ENCODE measurements around the gene LLCFC1. TPM values are rescaled to one million over a fixed set of nuclear protein-coding genes. Genes with fewer than 3 reads are reported as not detected.
"Not testable (repeated sequence)": the region's sequence is repeated elsewhere in the genome, so short reads cannot be mapped to it uniquely, and the experiment has no call there.

Gene LLCFC1
- total RNA-seq, 1 experiment from 2014 or later = not detected

DNA sequence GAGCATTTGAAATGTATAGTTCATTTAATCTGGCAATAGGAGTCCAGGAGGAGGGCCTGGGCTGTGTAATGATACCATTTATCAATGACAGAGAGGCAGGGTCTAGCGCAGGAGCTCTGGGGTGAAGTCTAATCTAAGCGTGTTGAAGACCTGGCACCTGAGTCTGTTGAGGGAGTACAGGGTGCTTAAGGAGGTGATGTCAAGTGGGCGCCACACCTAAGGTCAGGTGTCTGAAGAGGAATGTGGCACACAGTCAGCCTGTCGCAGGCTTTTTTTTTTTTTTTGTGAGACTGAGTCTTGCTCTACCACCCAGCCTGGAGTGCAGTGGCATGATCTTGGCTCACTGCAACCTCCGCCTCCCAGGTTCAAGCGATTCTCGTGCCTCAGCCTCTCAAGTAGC, 2.3 kb downstream of the LLCFC1 start:
- no peak for DNase-seq (ENCODE audit: low read depth)

GRCh38 chr7:142942746-142943145, 3.5 kb downstream of the LLCFC1 start:
- no peak for DNase-seq (ENCODE audit: low read depth)

- DNase-seq (ENCODE audit: low read depth) = no peak
Measured at GRCh38 chr7:142943706-142944268, 4.5 kb downstream of the LLCFC1 start.

- DNase-seq (ENCODE audit: low read depth) = no peak
Measured at GRCh38 chr7:142945001-142945400, 5.7 kb downstream of the LLCFC1 start.

GRCh38 chr7:142948603-142949002, 9.3 kb downstream of the LLCFC1 start:
- DNase-seq (ENCODE audit: low read depth) = no peak

- DNase-seq (ENCODE audit: low read depth) = no peak
Measured at GRCh38 chr7:142950235-142950634, 11.0 kb downstream of the LLCFC1 start.

- DNase-seq (ENCODE audit: low read depth) = no peak
Measured at GRCh38 chr7:142954680-142955268, 15.5 kb downstream of the LLCFC1 start.

DNA sequence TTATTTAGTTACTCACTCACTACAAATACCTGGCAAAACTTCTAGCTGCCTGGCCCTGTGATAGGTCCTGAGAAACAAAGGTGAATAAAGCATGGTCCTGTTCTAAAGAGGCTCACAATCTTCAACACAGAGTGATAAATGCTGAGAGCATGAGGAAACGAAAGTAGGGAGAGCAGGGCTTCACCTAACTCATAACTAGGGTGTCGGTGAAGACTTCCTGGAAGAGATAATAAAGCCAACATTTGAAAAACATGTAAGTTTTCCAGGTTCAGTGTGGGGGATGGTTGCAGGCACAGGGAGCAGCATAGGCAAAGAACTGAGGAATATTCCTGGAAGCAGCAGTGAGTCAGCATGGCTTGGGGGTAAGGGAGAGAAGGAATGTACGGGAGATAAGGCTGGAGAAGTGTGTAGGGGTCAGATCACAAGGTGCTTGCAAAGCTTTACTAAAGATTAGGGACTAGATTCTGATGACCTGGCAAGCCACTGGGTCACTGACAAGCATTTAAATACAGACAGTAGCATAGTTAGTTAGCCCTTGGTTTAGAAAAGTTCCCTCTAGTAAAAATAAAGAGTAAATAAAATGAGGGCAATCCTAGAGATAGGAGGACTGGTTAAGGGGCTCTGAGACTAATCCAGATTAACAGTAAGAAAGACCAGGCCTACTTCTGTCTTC, 17.8 kb downstream of the LLCFC1 start:
- no peak for DNase-seq (ENCODE audit: low read depth)

DNA sequence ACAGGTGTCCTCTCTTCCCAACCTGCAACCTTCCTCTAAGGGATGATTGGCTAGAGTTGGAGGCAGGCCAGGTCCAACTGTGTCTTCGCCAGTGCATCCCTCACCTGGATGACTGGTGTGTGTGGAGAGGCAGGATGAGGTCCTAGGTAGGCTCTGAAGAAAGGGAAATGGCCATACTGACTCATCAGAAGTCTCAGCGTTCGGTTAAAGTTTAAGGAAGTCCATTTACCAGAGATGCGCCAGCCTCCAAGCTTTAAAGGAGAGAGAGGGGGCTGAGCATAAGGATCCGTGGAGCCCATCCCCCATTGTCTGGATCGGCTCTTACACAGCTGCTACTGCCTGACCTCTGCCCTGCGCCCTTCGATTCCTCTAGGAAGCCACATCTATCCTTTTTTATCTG, 18.4 kb downstream of the LLCFC1 start:
- DNase-seq (ENCODE audit: low read depth) = no peak

GRCh38 chr7:142959202-142959601, 19.9 kb downstream of the LLCFC1 start:
- no peak for DNase-seq (ENCODE audit: low read depth)

DNA sequence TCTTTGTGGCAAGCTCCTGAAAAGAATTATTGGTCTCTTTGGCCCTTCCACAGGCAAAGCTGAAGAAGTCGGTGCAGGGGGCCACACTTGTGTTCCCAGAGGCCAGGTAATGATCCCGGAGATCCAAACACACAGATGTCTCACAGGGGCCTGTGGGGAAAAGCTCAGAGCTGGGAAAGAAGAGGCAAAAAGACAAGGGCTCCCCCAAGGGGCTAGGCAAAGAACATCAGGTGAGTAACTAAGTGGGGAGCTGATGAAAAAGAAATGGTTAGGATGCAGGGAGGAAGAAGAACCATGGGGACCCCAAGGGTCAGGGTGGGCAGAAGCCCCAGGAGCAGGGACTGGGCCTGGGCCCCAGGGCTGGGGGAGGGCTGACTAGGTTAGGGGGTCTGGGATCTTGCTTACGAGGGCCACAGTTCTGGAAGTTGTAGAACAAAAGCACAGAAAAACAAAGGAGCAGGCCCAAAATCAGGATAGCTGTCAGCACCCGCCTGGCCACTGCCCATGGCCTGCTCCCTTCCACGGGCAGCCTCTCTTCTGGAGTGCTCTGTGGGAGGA, 21.8 kb downstream of the LLCFC1 start:
- DNase-seq (ENCODE audit: low read depth) = no peak

DNA sequence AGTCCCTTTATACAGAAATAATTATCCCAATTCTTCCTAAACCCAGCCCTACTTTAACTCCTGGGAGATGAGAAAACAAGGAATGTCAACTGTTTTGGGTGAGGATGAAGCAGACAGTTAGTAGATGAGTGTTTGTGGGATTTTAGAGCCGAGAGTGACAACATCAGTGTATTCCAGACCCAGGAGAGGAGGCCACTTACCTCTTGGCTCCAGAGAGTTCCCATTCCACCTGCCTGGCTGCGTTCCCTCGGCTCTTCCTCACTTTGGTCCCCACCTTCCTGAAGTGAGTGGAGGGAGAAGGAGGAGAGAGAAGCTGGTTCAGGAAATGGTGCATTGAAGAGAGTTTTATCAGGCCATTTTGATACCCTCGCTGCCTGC, 22.3 kb downstream of the LLCFC1 start:
- DNase-seq (ENCODE audit: low read depth) = no peak

GRCh38 chr7:142961973-142962926, 23.0 kb downstream of the LLCFC1 start, which contains the start of gene KEL:
Gene KEL (minus strand): TSS chr7:142962363. CDS start chr7:142962206, 157 bp downstream.
- DNase-seq (ENCODE audit: low read depth) = no peak

DNA sequence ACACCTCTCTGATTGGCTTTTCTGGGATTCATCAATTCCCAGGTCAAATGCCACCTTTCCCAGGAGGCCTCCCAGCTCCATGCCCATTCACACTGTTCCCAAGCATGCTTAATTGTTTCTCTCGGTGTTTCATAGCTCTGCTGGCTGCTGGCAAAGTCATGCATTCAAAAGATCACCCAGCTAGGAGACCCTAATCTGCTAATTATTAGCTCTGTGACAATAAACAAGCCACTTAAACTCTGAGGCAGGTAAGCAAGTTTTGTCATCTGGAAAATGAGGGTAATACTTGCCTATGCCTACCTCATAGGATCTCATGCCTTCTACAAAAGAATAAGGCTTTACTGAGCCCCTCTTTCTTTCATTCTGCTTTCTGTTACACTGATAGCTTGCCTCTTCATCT, 23.7 kb downstream of the LLCFC1 start:
- no peak for DNase-seq (ENCODE audit: low read depth)

DNA sequence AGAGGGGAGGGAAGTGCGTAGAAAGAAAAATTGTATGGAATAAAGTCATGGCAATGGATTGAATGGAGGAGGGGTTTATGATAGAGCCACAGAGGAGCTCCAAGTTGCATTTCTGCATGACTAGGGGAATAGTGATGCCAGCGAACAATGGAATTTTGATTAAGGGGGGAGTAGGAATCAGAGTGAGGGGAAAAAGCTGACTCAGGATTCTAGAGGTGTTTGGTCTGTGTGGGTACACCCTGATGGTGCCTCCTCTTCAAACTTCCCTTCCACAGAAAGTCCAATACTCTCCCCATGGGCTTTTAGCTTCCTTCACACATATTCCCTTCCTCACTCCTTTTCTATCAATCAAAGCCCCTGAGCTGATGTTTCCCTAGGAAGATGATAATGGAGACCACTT, 24.7 kb downstream of the LLCFC1 start:
- no peak for DNase-seq (ENCODE audit: low read depth)

DNA sequence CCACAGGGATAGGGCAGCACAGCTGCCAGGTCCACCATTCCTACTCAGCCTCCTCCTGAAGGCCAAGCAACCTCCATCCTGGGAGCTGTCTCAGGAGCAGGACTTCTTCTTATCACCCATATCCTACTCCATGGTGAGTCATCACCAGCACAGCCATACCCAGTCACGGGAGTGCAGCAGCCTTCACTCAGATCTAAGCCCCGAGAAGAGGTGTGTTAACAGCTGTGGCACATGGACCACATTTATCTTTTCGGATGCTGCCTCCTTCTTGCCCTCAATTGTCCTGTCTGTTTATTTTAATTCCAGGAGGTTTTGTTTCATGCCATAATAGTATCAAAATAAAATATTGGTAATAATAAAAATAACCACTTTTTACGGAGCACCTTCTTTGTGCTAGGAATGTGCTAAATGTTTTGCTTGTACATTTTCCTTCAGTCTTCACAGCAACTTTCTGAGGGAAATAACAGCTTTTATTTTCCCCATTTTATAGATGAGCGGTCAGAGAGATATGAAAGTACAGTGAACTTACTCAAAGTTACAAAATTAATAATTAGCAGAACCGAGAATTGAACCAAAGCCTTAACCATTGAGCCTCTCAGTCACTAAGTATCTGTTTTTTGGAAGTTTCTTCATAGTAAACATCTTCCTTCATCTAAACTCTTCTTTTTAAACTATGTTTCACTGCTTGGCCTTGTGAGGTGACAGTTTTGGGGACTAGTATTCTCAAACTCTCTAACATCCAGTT, 25.4 kb downstream of the LLCFC1 start:
- DNase-seq (ENCODE audit: low read depth) = peak; percentile 21

- DNase-seq (ENCODE audit: low read depth) = no peak
Measured at GRCh38 chr7:142968229-142968628, 28.9 kb downstream of the LLCFC1 start.

DNA sequence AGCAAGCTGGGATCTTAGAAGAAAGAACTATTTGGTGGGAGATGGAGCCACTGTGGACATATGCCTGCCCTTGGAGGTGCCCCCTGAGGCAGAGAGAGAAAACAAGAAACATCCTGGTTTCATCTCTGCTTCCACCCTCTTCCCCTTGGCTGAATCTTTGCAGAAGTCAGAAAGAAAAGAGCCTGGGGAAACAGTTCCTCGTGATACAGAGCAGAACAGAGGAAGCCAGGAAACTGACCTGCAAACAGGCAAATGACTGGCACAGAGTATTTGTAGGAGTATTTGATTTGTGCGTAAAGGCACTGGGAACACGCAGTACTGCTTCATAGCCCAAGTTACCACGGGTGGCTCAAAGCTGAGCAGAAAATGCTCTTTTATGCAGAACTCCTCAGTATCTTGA, 29.9 kb downstream of the LLCFC1 start:
- no peak for DNase-seq (ENCODE audit: low read depth)

DNA sequence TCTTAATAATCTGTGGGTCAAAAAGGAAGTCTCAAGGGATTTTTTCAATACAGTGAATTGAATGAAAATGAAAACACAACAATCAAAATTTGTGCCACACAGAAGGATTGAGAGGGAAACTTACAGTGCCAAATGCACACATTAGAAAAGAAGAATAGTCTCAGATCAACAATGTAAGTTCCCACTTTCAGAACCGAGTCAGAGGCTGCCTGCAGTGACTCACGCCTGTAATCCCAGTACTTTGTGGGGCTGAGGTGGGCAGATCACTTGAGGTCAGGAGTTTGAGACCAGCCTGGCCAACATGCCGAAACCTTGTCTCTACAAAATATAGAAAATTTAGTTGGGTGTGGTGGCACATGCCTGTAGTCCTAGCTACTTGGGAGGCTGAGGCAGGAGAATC, 35.3 kb downstream of the LLCFC1 start:
- no peak for DNase-seq (ENCODE audit: low read depth)

- DNase-seq (ENCODE audit: low read depth) = not testable (repeated sequence)
Measured at GRCh38 chr7:142978402-142978801, 39.1 kb downstream of the LLCFC1 start.

- DNase-seq (ENCODE audit: low read depth) = no peak
Measured at GRCh38 chr7:142983825-142984224, 44.5 kb downstream of the LLCFC1 start.

Measured in LHCN-M2 (cell line).